ENCODE measurements around the gene CEP112. TPM values are rescaled to one million over a fixed set of nuclear protein-coding genes. Genes with fewer than 3 reads are reported as not detected.

Gene CEP112
- total RNA-seq, 2 experiments from 2014 or later = 1.2 to 1.5 TPM

- intact Hi-C loops (cut with micrococcal nuclease) = no loop called here
- H3K27me3 Mint-ChIP-seq = peaks cover 9% of the 10 kb centered on the region
- no peaks in the 10 kb centered on the region for H3K4me1 Mint-ChIP-seq (ENCODE audit: low read depth)
- peaks cover 2% of the 10 kb centered on the region for H3K9me3 Mint-ChIP-seq
- DNase-seq (no peak), ATAC-seq (no peak)
- H3K4me3 Mint-ChIP-seq = no peak overlapping the region
- no peaks in the 10 kb centered on the region for H3K36me3 Mint-ChIP-seq (ENCODE audit: low read depth)
- H3K27ac Mint-ChIP-seq = no peak overlapping the region
- ChIA-PET CTCF (no interaction called here), POLR2A (no interaction called here)
- no peak for TF ChIP-seq CTCF (IDR thresholded peaks at IDR 0.05)
Measured at GRCh38 chr17:66126231-66126630, 65.7 kb downstream of the CEP112 start.

- Mint-ChIP-seq H3K4me3 (no peak overlapping the region), H3K27ac (no peak overlapping the region), H3K9me3 (peaks cover 3% of the 10 kb centered on the region), H3K4me1 (ENCODE audit: low read depth) (no peaks in the 10 kb centered on the region), H3K27me3 (peaks cover 9% of the 10 kb centered on the region), H3K36me3 (ENCODE audit: low read depth) (no peaks in the 10 kb centered on the region)
- ATAC-seq = no peak
- ChIA-PET CTCF (no interaction called here), POLR2A (no interaction called here)
- no peak for TF ChIP-seq CTCF (IDR thresholded peaks at IDR 0.05)
- DNase-seq = no peak
- intact Hi-C loops (cut with micrococcal nuclease) = no loop called here
Measured at GRCh38 chr17:66123163-66123562, 68.8 kb downstream of the CEP112 start.

GRCh38 chr17:66115246-66115645 is 76.7 kb downstream of the CEP112 start:
- Mint-ChIP-seq H3K27ac (no peak overlapping the region), H3K27me3 (no peaks in the 10 kb centered on the region), H3K4me3 (no peak overlapping the region), H3K36me3 (ENCODE audit: low read depth) (no peaks in the 10 kb centered on the region), H3K4me1 (ENCODE audit: low read depth) (no peaks in the 10 kb centered on the region), H3K9me3 (peaks cover 1% of the 10 kb centered on the region)
- DNase-seq = no peak
- no peak for TF ChIP-seq CTCF (IDR thresholded peaks at IDR 0.05)
- intact Hi-C loops (cut with micrococcal nuclease) = no loop called here
- no peak for ATAC-seq
- CTCF ChIA-PET = no interaction called here
- POLR2A ChIA-PET = no interaction called here

- H3K4me3 Mint-ChIP-seq = no peak overlapping the region
- no peaks in the 10 kb centered on the region for H3K27me3 Mint-ChIP-seq
- H3K9me3 Mint-ChIP-seq = peaks cover 1% of the 10 kb centered on the region
- POLR2A ChIA-PET = no interaction called here
- H3K27ac Mint-ChIP-seq = no peak overlapping the region
- H3K4me1 Mint-ChIP-seq (ENCODE audit: low read depth) = no peaks in the 10 kb centered on the region
- no peaks in the 10 kb centered on the region for H3K36me3 Mint-ChIP-seq (ENCODE audit: low read depth)
- no peak for ATAC-seq
- CTCF ChIA-PET = no interaction called here
- TF ChIP-seq CTCF (IDR thresholded peaks at IDR 0.05) = no peak
- DNase-seq = no peak
- intact Hi-C loops (cut with micrococcal nuclease) = no loop called here
Measured at GRCh38 chr17:66114609-66115008, 77.3 kb downstream of the CEP112 start.

GRCh38 chr17:66107731-66108130 is 84.2 kb downstream of the CEP112 start:
- Mint-ChIP-seq H3K9me3 (peaks cover 1% of the 10 kb centered on the region), H3K27me3 (peaks cover 2% of the 10 kb centered on the region), H3K4me3 (no peak overlapping the region), H3K4me1 (ENCODE audit: low read depth) (no peaks in the 10 kb centered on the region), H3K36me3 (ENCODE audit: low read depth) (no peaks in the 10 kb centered on the region), H3K27ac (no peak overlapping the region)
- intact Hi-C loops (cut with micrococcal nuclease) = no loop called here
- TF ChIP-seq CTCF (IDR thresholded peaks at IDR 0.05) = no peak
- DNase-seq (no peak), ATAC-seq (no peak)
- ChIA-PET POLR2A (no interaction called here), CTCF (no interaction called here)

Measured in activated CD8-positive, alpha-beta T cell treated with anti-CD3 and anti-CD28 coated beads for 36 hours (primary cell).